ENCODE data around the gene EFHD2.
"Not testable (repeated sequence)": the region's sequence is repeated elsewhere in the genome, so short reads cannot be mapped to it uniquely, and the experiment has no call there.

GRCh38 chr1:15471067-15471466 lies 61.4 kb downstream of the EFHD2 start:
- not testable (repeated sequence) for TF ChIP-seq CTCF, POLR2AphosphoS5, POLR2A (IDR thresholded peaks at IDR 0.05)

Measured in prostate gland (tissue), 2 donors.